Measurements from ENCODE around the gene PLCB4.

The PLCB4 gene

GRCh38 chr20:9439806-9440205 is 370.9 kb downstream of the PLCB4 start:
- Histone ChIP-seq H3K9me3 (ENCODE audit: severe bottlenecking) (peaks cover 3% of the 10 kb centered on the region), H3K36me3 (no peaks in the 10 kb centered on the region), H3K27ac (no peak overlapping the region), H3K27me3 (ENCODE audit: insufficient read depth, low read depth, severe bottlenecking) (no peaks in the 10 kb centered on the region), H3K4me3 (ENCODE audit: low read depth, low read length) (no peak overlapping the region)
- TF ChIP-seq, protein P1, sequence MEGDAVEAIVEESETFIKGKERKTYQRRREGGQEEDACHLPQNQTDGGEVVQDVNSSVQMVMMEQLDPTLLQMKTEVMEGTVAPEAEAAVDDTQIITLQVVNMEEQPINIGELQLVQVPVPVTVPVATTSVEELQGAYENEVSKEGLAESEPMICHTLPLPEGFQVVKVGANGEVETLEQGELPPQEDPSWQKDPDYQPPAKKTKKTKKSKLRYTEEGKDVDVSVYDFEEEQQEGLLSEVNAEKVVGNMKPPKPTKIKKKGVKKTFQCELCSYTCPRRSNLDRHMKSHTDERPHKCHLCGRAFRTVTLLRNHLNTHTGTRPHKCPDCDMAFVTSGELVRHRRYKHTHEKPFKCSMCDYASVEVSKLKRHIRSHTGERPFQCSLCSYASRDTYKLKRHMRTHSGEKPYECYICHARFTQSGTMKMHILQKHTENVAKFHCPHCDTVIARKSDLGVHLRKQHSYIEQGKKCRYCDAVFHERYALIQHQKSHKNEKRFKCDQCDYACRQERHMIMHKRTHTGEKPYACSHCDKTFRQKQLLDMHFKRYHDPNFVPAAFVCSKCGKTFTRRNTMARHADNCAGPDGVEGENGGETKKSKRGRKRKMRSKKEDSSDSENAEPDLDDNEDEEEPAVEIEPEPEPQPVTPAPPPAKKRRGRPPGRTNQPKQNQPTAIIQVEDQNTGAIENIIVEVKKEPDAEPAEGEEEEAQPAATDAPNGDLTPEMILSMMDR (IDR thresholded peaks at IDR 0.05; ENCODE audit: low read depth, low read length), result no peak
- no peak for DNase-seq

GRCh38 chr20:9440892-9441291 is 372.0 kb downstream of the PLCB4 start:
- Histone ChIP-seq H3K4me3 (ENCODE audit: low read depth, low read length) (no peak overlapping the region), H3K27ac (no peak overlapping the region), H3K36me3 (no peaks in the 10 kb centered on the region), H3K27me3 (ENCODE audit: insufficient read depth, low read depth, severe bottlenecking) (no peaks in the 10 kb centered on the region), H3K9me3 (ENCODE audit: severe bottlenecking) (peaks cover 3% of the 10 kb centered on the region)
- no peak for DNase-seq
- TF ChIP-seq, protein P1 (IDR thresholded peaks at IDR 0.05; ENCODE audit: low read depth, low read length), result no peak

DNA sequence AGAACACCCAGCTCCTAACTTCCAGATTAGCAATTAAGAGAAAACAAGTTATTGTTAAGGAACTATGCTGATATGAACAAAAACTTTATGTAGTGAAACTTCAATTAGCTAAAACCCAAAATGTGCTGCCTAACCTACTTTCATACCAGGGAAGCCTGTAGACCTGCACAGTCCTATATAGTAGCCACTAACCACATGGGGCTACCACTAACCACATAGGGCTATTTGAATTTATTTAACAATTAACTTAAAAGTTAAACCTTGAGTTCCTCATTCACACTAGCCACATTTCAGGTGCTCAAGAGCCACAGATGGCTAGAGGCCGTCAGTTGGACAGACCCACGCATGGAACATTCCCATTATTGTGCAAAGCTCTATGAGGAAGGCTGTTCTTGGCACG is 373.1 kb downstream of the PLCB4 start:
- no peaks in the 10 kb centered on the region for H3K36me3 ChIP-seq
- H3K27me3 ChIP-seq (ENCODE audit: insufficient read depth, low read depth, severe bottlenecking), result no peaks in the 10 kb centered on the region
- peaks cover 3% of the 10 kb centered on the region for H3K9me3 ChIP-seq (ENCODE audit: severe bottlenecking)
- no peak overlapping the region for H3K4me3 ChIP-seq (ENCODE audit: low read depth, low read length)
- no peak for DNase-seq
- TF ChIP-seq, protein P1 (IDR thresholded peaks at IDR 0.05; ENCODE audit: low read depth, low read length), result no peak
- H3K27ac ChIP-seq, result no peak overlapping the region

DNA sequence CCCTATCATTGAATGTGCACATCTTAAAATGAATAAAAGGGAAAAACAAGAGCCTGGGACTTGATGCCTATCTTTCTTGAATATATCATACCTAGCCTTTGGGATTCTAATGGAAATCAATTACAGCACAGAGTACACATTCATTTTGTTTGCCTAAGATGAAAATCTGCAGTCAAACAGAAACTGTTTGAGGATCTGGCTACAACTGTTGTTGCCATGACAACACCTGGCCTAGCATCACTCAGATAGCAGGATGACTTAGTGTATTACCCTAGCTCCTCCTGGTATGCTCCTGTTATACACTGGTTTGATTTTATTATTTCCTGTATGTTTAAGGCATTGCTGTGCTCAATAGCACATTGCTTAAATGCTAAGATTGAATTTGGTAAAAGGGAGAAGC is 374.0 kb downstream of the PLCB4 start:
- no peak for DNase-seq
- TF ChIP-seq, protein P1 (IDR thresholded peaks at IDR 0.05; ENCODE audit: low read depth, low read length), result no peak
- no peaks in the 10 kb centered on the region for H3K36me3 ChIP-seq
- no peaks in the 10 kb centered on the region for H3K27me3 ChIP-seq (ENCODE audit: insufficient read depth, low read depth, severe bottlenecking)
- H3K27ac ChIP-seq, result no peak overlapping the region
- H3K4me3 ChIP-seq (ENCODE audit: low read depth, low read length), result no peak overlapping the region
- H3K9me3 ChIP-seq (ENCODE audit: severe bottlenecking), result peaks cover 3% of the 10 kb centered on the region

GRCh38 chr20:9444921-9445320 is 376.0 kb downstream of the PLCB4 start:
- Histone ChIP-seq H3K27ac (no peak overlapping the region), H3K9me3 (ENCODE audit: severe bottlenecking) (no peaks in the 10 kb centered on the region), H3K4me3 (ENCODE audit: low read depth, low read length) (no peak overlapping the region), H3K27me3 (ENCODE audit: insufficient read depth, low read depth, severe bottlenecking) (no peaks in the 10 kb centered on the region), H3K36me3 (no peaks in the 10 kb centered on the region)
- no peak for DNase-seq
- TF ChIP-seq, protein P1 (IDR thresholded peaks at IDR 0.05; ENCODE audit: low read depth, low read length), result no peak

DNA sequence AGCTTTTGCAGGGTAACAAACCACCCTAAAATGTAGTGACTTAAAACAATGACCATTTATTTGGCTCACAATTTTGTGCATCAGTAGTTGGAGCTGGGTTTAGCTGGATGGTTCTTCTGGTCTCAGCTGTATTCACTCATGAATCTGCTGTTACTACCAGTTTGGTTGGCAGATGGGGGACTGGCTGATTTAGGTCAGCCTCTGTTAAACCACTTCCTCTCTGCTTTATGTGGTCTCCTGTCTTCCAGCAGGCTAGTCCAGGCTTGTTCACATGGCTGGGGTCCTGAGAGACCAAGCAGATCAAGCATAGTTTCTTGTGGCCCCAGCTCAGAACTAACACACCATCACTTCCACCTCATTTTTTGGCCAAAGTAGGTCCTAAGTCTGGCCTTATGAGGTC is 378.3 kb downstream of the PLCB4 start:
- Histone ChIP-seq H3K36me3 (no peaks in the 10 kb centered on the region), H3K4me3 (ENCODE audit: low read depth, low read length) (no peak overlapping the region), H3K9me3 (ENCODE audit: severe bottlenecking) (no peaks in the 10 kb centered on the region), H3K27me3 (ENCODE audit: insufficient read depth, low read depth, severe bottlenecking) (no peaks in the 10 kb centered on the region), H3K27ac (no peak overlapping the region)
- TF ChIP-seq, protein P1 (IDR thresholded peaks at IDR 0.05; ENCODE audit: low read depth, low read length), result no peak
- no peak for DNase-seq
